Measurements from ENCODE around the gene TMEM178B. TPM values are rescaled to one million over a fixed set of nuclear protein-coding genes. Genes with fewer than 3 reads are reported as not detected.

Gene TMEM178B
- total RNA-seq, 1 experiment from 2014 or later: 0.39 TPM

DNA sequence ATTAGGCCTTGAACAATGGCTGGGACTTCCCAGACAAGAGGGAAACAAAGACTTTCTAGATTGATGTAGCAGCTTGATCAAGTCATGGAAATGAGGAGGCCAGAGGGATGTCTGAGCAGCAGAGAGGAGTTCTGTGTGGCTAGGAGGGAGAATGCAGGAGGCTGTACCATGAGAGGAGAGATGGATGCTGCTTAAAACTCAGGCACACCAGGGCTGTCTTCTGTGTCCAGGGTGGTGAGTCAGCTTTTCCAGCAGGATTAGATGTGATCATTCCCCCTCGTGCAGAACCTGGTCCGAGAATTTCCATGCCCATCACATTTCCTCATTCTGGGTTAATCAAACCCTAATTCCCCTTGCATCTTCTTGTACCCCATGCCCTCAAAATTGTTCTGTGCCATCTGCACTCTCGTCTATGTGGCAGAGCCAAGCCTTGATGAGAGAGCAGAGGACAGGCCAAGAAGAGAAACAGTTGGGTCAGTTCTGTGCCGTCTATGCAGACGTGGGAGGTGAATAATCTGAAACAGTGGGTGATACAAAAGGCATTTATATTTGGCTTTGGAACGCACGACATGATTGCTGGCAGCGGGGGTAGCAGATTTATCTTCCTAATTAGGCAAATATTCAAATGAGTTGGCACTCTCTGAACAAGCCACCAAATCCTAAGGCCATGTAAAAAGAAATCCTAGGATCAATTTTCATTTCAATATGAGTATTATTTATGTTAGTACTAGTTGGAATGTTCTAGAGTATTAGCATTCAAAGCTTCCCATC, 160.7 kb downstream of the TMEM178B start:
- DNase-seq (ENCODE audit: low read depth, low spot score): no peak
- in situ Hi-C loops (cut with HindIII; ENCODE audit: low pct_unique_long_range_greater_than_20kb, low sequenced_read_pairs): no loop called here
- Histone ChIP-seq H3K27me3 (ENCODE audit: control insufficient read depth, insufficient read depth, low read length) (peaks cover 8% of the 10 kb centered on the region; the same call in 1 of the 2 replicates), H3K36me3 (ENCODE audit: control insufficient read depth, insufficient read depth, low read length) (no peaks in the 10 kb centered on the region), H3K27ac (ENCODE audit: low read length) (no peak overlapping the region), H3K4me3 (ENCODE audit: low read depth in 2 of 2, low read length in 2 of 2) (no peak overlapping the region), H3K4me1 (ENCODE audit: control insufficient read depth, insufficient read depth, low read length) (no peaks in the 10 kb centered on the region), H3K9me3 (ENCODE audit: control insufficient read depth, insufficient read depth, low read depth, low read length) (no peaks in the 10 kb centered on the region)
- TF ChIP-seq POLR2AphosphoS5 (IDR thresholded peaks at IDR 0.05; ENCODE audit: low read depth, low read length) (no peak), TCF7L2 (IDR thresholded peaks at IDR 0.05; ENCODE audit: low read depth, low read length) (no peak), SIN3A (IDR thresholded peaks at IDR 0.05; ENCODE audit: borderline replicate concordance, insufficient read depth, low read depth, low read length) (no peak)
- TF ChIP-seq, protein P1, sequence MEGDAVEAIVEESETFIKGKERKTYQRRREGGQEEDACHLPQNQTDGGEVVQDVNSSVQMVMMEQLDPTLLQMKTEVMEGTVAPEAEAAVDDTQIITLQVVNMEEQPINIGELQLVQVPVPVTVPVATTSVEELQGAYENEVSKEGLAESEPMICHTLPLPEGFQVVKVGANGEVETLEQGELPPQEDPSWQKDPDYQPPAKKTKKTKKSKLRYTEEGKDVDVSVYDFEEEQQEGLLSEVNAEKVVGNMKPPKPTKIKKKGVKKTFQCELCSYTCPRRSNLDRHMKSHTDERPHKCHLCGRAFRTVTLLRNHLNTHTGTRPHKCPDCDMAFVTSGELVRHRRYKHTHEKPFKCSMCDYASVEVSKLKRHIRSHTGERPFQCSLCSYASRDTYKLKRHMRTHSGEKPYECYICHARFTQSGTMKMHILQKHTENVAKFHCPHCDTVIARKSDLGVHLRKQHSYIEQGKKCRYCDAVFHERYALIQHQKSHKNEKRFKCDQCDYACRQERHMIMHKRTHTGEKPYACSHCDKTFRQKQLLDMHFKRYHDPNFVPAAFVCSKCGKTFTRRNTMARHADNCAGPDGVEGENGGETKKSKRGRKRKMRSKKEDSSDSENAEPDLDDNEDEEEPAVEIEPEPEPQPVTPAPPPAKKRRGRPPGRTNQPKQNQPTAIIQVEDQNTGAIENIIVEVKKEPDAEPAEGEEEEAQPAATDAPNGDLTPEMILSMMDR (IDR thresholded peaks at IDR 0.05): no peak
- TF ChIP-seq, protein P2, sequence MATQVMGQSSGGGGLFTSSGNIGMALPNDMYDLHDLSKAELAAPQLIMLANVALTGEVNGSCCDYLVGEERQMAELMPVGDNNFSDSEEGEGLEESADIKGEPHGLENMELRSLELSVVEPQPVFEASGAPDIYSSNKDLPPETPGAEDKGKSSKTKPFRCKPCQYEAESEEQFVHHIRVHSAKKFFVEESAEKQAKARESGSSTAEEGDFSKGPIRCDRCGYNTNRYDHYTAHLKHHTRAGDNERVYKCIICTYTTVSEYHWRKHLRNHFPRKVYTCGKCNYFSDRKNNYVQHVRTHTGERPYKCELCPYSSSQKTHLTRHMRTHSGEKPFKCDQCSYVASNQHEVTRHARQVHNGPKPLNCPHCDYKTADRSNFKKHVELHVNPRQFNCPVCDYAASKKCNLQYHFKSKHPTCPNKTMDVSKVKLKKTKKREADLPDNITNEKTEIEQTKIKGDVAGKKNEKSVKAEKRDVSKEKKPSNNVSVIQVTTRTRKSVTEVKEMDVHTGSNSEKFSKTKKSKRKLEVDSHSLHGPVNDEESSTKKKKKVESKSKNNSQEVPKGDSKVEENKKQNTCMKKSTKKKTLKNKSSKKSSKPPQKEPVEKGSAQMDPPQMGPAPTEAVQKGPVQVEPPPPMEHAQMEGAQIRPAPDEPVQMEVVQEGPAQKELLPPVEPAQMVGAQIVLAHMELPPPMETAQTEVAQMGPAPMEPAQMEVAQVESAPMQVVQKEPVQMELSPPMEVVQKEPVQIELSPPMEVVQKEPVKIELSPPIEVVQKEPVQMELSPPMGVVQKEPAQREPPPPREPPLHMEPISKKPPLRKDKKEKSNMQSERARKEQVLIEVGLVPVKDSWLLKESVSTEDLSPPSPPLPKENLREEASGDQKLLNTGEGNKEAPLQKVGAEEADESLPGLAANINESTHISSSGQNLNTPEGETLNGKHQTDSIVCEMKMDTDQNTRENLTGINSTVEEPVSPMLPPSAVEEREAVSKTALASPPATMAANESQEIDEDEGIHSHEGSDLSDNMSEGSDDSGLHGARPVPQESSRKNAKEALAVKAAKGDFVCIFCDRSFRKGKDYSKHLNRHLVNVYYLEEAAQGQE (IDR thresholded peaks at IDR 0.05; ENCODE audit: insufficient read depth in 1 of 2, low read depth in 2 of 2, low read length in 1 of 2): no peak
- ATAC-seq: no peak
- ChIA-PET CTCF (interaction anchor here (0.6 kb wide), 1 partner anchor 284 kb away, joined by 3 read pairs; no protein-coding TSS in a partner anchor), POLR2A (no interaction called here)
- intact Hi-C loops (cut with micrococcal nuclease; ENCODE audit: unreplicated experiment): no loop called here
- no TSS peak for BruUV-seq (replicated peaks)

DNA sequence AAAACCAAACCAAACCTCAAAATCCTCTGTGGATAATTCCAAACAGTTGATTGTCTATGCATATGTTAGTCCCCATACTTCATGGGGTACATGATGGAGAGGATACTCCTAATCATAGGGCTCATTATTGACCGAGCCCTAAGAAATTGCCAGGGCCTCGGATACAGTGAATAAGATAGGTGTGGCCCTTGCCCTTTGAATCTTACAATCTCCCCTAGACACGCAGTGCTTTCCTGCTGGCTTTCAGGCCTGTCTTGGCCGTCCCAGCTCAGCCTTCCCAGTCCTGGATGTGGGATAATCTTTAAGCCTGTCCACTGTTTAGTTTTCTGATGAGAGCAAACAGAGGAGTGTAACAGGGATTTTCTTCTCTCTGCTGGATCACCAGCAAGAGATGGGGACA, 161.8 kb downstream of the TMEM178B start:
- no peak overlapping the region for H3K4me3 ChIP-seq (ENCODE audit: low read depth in 2 of 2, low read length in 2 of 2)
- CTCF ChIA-PET: no interaction called here
- POLR2A ChIA-PET: no interaction called here
- H3K27ac ChIP-seq (ENCODE audit: low read length): no peak overlapping the region
- intact Hi-C loops (cut with micrococcal nuclease; ENCODE audit: unreplicated experiment): no loop called here
- no peaks in the 10 kb centered on the region for H3K9me3 ChIP-seq (ENCODE audit: control insufficient read depth, insufficient read depth, low read depth, low read length)
- no peaks in the 10 kb centered on the region for H3K36me3 ChIP-seq (ENCODE audit: control insufficient read depth, insufficient read depth, low read length)
- BruUV-seq (replicated peaks): no TSS peak
- TF ChIP-seq POLR2AphosphoS5 (IDR thresholded peaks at IDR 0.05; ENCODE audit: low read depth, low read length) (no peak), TCF7L2 (IDR thresholded peaks at IDR 0.05; ENCODE audit: low read depth, low read length) (no peak), SIN3A (IDR thresholded peaks at IDR 0.05; ENCODE audit: borderline replicate concordance, insufficient read depth, low read depth, low read length) (no peak)
- TF ChIP-seq, protein P2 (IDR thresholded peaks at IDR 0.05; ENCODE audit: insufficient read depth in 1 of 2, low read depth in 2 of 2, low read length in 1 of 2): no peak
- TF ChIP-seq, protein P1 (IDR thresholded peaks at IDR 0.05): no peak
- in situ Hi-C loops (cut with HindIII; ENCODE audit: low pct_unique_long_range_greater_than_20kb, low sequenced_read_pairs): no loop called here
- no peak for DNase-seq (ENCODE audit: low read depth, low spot score)
- no peak for ATAC-seq
- H3K27me3 ChIP-seq (ENCODE audit: control insufficient read depth, insufficient read depth, low read length): peaks cover 8% of the 10 kb centered on the region; the same call in 1 of the 2 replicates
- H3K4me1 ChIP-seq (ENCODE audit: control insufficient read depth, insufficient read depth, low read length): no peaks in the 10 kb centered on the region

All from Panc1 (cell line).